ENCODE results near the gene CLECL1. TPM values are rescaled to one million over a fixed set of nuclear protein-coding genes. Genes with fewer than 3 reads are reported as not detected.

Gene CLECL1
- total RNA-seq, 6 experiments from 2014 or later = 0.56 to 0.60 TPM; not detected in 4

- Histone ChIP-seq H3K4me3 (no peak overlapping the region), H3K27ac (no peak overlapping the region), H3K9me3 (no peaks in the 10 kb centered on the region), H3K36me3 (no peaks in the 10 kb centered on the region), H3K27me3 (no peaks in the 10 kb centered on the region), H3K4me1 (no peaks in the 10 kb centered on the region)
- ATAC-seq (no peak), DNase-seq (no peak)
- no peak for TF ChIP-seq POLR2A (IDR thresholded peaks at IDR 0.05)
- TF ChIP-seq, protein P1, sequence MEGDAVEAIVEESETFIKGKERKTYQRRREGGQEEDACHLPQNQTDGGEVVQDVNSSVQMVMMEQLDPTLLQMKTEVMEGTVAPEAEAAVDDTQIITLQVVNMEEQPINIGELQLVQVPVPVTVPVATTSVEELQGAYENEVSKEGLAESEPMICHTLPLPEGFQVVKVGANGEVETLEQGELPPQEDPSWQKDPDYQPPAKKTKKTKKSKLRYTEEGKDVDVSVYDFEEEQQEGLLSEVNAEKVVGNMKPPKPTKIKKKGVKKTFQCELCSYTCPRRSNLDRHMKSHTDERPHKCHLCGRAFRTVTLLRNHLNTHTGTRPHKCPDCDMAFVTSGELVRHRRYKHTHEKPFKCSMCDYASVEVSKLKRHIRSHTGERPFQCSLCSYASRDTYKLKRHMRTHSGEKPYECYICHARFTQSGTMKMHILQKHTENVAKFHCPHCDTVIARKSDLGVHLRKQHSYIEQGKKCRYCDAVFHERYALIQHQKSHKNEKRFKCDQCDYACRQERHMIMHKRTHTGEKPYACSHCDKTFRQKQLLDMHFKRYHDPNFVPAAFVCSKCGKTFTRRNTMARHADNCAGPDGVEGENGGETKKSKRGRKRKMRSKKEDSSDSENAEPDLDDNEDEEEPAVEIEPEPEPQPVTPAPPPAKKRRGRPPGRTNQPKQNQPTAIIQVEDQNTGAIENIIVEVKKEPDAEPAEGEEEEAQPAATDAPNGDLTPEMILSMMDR (IDR thresholded peaks at IDR 0.05) = no peak
- intact Hi-C loops (cut with DNase I) = no loop called here
- 50% methylated on average over 2 of the region's 2 CpGs for WGBS (ENCODE audit: insufficient coverage, low coverage, low lambda C conversion rate, missing lambda C conversion rate)
Measured at GRCh38 chr12:9773216-9773877, 40.5 kb upstream of the CLECL1 start.

- intact Hi-C loops (cut with DNase I) = no loop called here
- Histone ChIP-seq H3K9me3 (no peaks in the 10 kb centered on the region), H3K4me3 (no peak overlapping the region), H3K27ac (no peak overlapping the region), H3K4me1 (no peaks in the 10 kb centered on the region), H3K36me3 (no peaks in the 10 kb centered on the region), H3K27me3 (no peaks in the 10 kb centered on the region)
- DNase-seq (no peak), ATAC-seq (peak in 3 of 4 donors; percentile 9 to 19 (median 19))
- 21% methylated on average over 2 of the region's 2 CpGs for WGBS (ENCODE audit: insufficient coverage, low coverage, low lambda C conversion rate, missing lambda C conversion rate)
- TF ChIP-seq POLR2A (IDR thresholded peaks at IDR 0.05) = no peak
- TF ChIP-seq, protein P1 (IDR thresholded peaks at IDR 0.05) = no peak
Measured at GRCh38 chr12:9763025-9763424, 30.1 kb upstream of the CLECL1 start.

GRCh38 chr12:9762369-9762768, 29.5 kb upstream of the CLECL1 start:
- Histone ChIP-seq H3K4me1 (no peaks in the 10 kb centered on the region), H3K4me3 (no peak overlapping the region), H3K9me3 (no peaks in the 10 kb centered on the region), H3K27me3 (no peaks in the 10 kb centered on the region), H3K36me3 (no peaks in the 10 kb centered on the region), H3K27ac (no peak overlapping the region)
- DNase-seq (no peak), ATAC-seq (no peak)
- no peak for TF ChIP-seq POLR2A (IDR thresholded peaks at IDR 0.05)
- TF ChIP-seq, protein P1 (IDR thresholded peaks at IDR 0.05) = no peak
- intact Hi-C loops (cut with DNase I) = no loop called here
- whole genome bisulfite sequencing (ENCODE audit: insufficient coverage, low coverage, low lambda C conversion rate, missing lambda C conversion rate) = 93% methylated on average over 5 of the region's 5 CpGs

DNA sequence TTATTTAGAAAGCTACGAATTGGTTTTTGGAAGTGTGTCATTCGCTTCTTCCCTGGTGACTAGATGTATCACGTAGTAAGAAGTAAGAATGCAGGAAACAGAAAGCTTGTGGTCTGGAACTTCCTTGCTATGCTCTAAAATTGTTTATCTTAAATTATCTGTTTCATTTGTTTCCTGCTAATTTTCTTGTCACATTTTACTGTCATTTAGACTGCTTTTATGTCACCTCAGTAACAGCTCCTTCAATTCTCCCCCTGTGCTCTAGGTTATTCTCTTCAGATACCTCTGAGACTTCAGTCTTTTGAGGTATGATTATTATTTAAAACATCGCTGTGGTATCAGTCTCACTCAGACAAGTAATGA, 28.5 kb upstream of the CLECL1 start:
- H3K4me3 ChIP-seq = no peak overlapping the region
- no peak overlapping the region for H3K27ac ChIP-seq

More for the DNA sequence above, 28.5 kb upstream of the CLECL1 start:
- H3K27me3 ChIP-seq = no peaks in the 10 kb centered on the region
- intact Hi-C loops (cut with DNase I) = no loop called here
- no peaks in the 10 kb centered on the region for H3K4me1 ChIP-seq
- no peak for DNase-seq
- ATAC-seq = peak; percentile 35 to 48 (median 47)
- no peaks in the 10 kb centered on the region for H3K36me3 ChIP-seq
- TF ChIP-seq, protein P1 (IDR thresholded peaks at IDR 0.05) = no peak
- no peak for TF ChIP-seq POLR2A (IDR thresholded peaks at IDR 0.05)
- H3K9me3 ChIP-seq = no peaks in the 10 kb centered on the region
- WGBS (ENCODE audit: insufficient coverage, low coverage, low lambda C conversion rate, missing lambda C conversion rate) = 33% methylated on average over 4 of the region's 4 CpGs
